AG20443 (cell line): ENCODE data around the gene TRMT1L.

ENCODE experiments used
- DNase-seq: peaks from one replicate; pipeline ENCODE4 v3.0.0; 2012; ENCODE audit warnings: low spot score, mixed read lengths

Gene TRMT1L

GRCh38 chr1:185112356-185112755, 44.4 kb downstream of the TRMT1L start:
- DNase-seq: no peak

GRCh38 chr1:185111873-185112272, 44.9 kb downstream of the TRMT1L start:
- no peak for DNase-seq

GRCh38 chr1:185110145-185110544, 46.6 kb downstream of the TRMT1L start:
- DNase-seq: no peak

GRCh38 chr1:185108321-185108720, 48.4 kb downstream of the TRMT1L start:
- no peak for DNase-seq

- no peak for DNase-seq
These were observed 51.6 kb downstream of the TRMT1L start for GRCh38 chr1:185105121-185105520.

GRCh38 chr1:185104083-185104482, 52.7 kb downstream of the TRMT1L start:
- no peak for DNase-seq

- DNase-seq: no peak
These were observed 60.2 kb downstream of the TRMT1L start for GRCh38 chr1:185096531-185096930.

GRCh38 chr1:185094761-185095160, 62.0 kb downstream of the TRMT1L start:
- DNase-seq: no peak

- DNase-seq: no peak
These were observed 65.3 kb downstream of the TRMT1L start for GRCh38 chr1:185091480-185091879.

- no peak for DNase-seq
These were observed 69.0 kb downstream of the TRMT1L start for GRCh38 chr1:185087746-185088145.

GRCh38 chr1:185087101-185087500, 69.7 kb downstream of the TRMT1L start:
- DNase-seq: no peak

GRCh38 chr1:185083818-185084217, 72.9 kb downstream of the TRMT1L start:
- DNase-seq: no peak

GRCh38 chr1:185080422-185080821, 76.3 kb downstream of the TRMT1L start:
- DNase-seq: no peak

GRCh38 chr1:185077374-185077773, 79.4 kb downstream of the TRMT1L start:
- no peak for DNase-seq

GRCh38 chr1:185075476-185075875, 81.3 kb downstream of the TRMT1L start:
- DNase-seq: no peak

- DNase-seq: peak; percentile 21
These were observed 82.4 kb downstream of the TRMT1L start for GRCh38 chr1:185074307-185074706.

GRCh38 chr1:185073725-185074124, 83.0 kb downstream of the TRMT1L start:
- peak; percentile 8 for DNase-seq

GRCh38 chr1:185070051-185070450, 86.7 kb downstream of the TRMT1L start:
- no peak for DNase-seq

GRCh38 chr1:185069202-185069772, 87.5 kb downstream of the TRMT1L start:
- DNase-seq: no peak

- DNase-seq: no peak
These were observed 88.4 kb downstream of the TRMT1L start for GRCh38 chr1:185068341-185068740.
